HG02588 (cell line): ENCODE measurements around the gene RRAGB.
"Not testable (repeated sequence)": the region's sequence is repeated elsewhere in the genome, so short reads cannot be mapped to it uniquely, and the experiment has no call there.

Experiments used
- ATAC-seq: cut with Tn5 transposase; IDR thresholded peaks from one replicate; pipeline ENCODE4 v1.9.1; 2021; ENCODE audit warnings: mild to moderate bottlenecking, moderate library complexity; ENCODE audit not compliant: unreplicated experiment

RRAGB gene

GRCh38 chrX:55767100-55767499 lies 49.6 kb downstream of the RRAGB start:
- ATAC-seq = no peak

- not testable (repeated sequence) for ATAC-seq
Measured at GRCh38 chrX:55774419-55774818, 56.9 kb downstream of the RRAGB start.

DNA sequence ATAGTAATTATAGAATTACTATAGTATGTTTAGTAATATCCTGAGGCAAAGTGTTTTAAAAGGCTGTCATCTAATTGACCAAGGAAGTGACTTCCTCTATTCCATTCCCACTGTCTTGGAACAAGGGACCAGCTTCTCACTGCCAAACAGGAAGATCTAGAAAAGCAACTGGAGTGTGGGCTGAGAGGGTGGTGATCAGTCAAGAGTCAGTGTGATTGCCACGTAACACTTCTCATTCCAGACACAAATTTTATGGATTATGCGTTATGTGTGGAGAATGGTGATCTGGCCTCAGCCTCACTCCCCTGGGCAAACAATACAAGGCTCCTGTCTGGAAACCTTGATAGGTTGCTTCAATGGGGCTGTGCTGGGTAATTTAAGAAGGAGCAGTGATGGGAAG lies 60.0 kb downstream of the RRAGB start:
- no peak for ATAC-seq

DNA sequence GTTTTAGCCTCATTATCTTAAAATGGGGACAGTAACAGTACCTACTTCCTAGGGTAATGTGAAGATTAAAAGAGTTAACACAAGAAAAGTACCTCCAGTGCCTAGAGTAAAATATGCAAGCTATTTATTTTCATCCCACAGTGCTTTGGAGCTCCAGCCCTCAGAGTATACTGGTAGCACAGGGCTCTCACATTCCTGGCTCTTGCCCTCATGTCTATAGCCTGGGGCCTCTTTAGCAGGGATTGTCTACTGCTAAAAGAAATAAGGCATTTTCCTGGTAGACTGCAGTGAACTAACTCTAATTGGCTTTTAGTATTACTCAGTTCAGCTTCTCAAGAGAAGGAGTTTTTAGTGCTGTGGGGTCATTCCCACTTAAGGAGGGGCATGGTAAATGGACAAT lies 60.8 kb downstream of the RRAGB start:
- no peak for ATAC-seq

- no peak for ATAC-seq
Measured at GRCh38 chrX:55783723-55784122, 66.2 kb downstream of the RRAGB start.

DNA sequence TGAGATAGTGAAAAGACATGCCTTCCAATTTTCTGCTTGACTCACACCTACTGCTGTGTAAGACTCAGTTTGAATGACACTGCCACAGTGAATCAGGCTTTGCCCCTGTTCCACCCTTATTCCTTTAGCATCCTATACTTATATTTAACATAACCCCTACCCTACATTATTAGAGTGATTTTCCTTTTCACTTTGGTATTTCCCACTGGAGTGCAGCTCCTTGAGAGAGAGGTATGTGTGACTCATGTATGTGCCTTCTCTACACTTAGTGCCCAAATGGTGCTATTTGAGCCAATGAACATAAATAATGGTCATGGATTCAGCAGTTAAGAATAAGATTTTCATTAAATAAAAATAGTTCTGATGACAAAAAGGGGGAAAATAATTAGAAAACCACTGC lies 69.5 kb downstream of the RRAGB start:
- ATAC-seq = no peak

DNA sequence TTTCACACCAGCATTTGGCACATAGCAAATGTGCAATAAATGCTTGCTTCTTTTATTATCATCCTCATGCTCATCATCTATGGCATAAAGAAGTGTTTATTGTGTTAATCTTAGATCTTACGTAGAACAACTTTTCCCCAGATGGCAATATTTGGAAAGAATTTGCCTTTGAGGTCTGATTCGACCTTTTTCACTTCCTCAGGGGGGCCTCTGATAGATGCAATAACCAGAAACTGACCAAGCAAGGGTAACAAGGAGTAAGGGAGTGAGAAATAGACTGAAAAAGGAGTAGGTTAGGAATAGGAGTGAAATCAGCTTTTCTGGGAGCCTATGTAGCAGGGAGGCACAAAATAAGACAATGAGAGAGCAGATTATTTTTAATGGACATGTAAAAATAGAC lies 70.2 kb downstream of the RRAGB start:
- ATAC-seq = no peak

DNA sequence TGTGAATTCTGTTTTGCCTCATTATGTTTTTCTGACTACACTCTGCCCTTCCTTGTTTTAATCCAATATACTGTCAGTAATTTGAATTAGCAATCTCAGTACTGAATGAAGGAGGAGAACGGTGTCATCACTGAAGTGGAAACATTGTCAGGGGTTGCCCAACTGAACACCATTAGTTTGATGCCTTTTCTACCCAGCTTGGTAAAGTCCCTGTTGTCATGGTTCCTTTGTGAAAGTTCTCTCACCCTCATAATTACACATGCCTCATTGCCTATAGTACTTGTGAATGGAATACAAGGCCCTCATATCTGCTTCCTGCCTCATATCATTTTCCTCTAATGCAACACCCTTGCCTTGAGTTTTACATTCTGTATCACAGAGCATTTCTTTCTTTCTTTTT lies 76.9 kb downstream of the RRAGB start:
- peak; percentile 84 for ATAC-seq

- ATAC-seq = no peak
Measured at GRCh38 chrX:55796496-55796895, 78.9 kb downstream of the RRAGB start.

DNA sequence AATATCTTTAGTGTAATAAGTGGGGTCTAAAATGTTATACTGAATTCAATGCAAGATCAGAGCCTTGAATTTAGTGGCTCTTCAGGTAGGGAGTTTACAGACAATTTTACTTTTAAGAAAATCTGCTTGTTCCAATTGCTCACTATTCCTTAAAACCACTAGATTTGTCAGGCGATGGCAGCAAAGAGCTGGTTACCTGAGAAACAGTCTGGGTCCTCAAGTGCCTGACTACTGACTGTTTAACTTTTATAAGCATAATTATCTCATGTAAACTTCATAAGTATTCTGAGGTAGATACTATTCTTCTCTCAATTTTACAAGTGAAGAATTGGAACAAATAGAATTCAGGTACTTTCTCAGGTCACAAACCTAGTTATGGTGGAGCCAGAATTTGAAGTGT lies 84.3 kb downstream of the RRAGB start:
- no peak for ATAC-seq
